ENCODE data around the gene EXOC1. TPM values are rescaled to one million over a fixed set of nuclear protein-coding genes. Genes with fewer than 3 reads are reported as not detected.

Gene EXOC1
- total and polyA plus RNA-seq, 12 donors, result 13.1 to 26.3 (median 21.5) TPM

DNA sequence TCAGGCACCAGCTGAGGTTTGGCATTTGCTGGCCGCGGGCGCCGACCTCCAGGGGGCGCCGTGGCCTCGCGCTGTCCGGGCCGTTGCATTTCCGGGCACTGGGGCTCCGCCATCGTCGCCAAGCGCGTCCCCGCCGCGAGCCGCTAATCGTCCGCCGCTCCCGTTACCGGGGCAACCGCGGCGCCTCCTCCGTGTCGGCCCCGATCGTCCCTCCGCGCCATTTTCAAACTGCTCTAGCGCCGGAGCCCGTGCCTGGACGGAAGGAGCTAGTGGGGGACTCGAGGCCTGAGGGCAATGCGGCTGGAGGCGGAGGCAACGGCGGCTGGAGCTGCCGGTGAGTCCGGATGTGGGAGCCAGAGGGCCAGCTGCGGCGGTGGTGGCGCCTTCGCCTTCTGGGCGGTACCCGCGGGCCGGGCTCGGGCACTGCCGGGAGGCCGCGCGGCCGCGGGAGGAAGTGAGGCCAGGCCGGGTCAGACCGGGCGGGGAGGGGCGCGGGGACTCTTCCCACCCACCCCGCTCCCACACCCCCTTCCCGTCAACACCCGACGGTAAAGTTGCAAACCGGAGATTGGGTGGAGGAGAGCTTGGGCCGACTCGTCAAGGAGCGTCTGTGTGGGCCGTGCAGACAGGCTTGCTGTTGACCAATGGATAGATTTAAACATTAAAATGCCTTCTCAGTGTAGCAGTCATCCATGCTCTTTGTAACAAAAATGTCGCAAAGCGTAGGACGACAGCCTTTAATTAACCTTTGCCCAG, 95.5 kb downstream of the EXOC1 start, which contains the start of gene CEP135:
TSS of gene CEP135 (plus strand) at position 220 of the 756 bp plus-strand sequence. CDS start 3,186 bp downstream, outside the sequence.
- peaks cover 0 to 40% (median 16%) of the 10 kb centered on the region in 9 donors for H3K4me1 ChIP-seq
- peak within 1 kb of the TSS; percentile 61 to 92 (median 80) for H3K4me3 ChIP-seq
- ATAC-seq (peak; percentile 97 to 99 (median 98)), DNase-seq (peak; percentile 94 to 96)
- 0 to 1% methylated on average over 75 to 77 of the region's 77 CpGs for WGBS, 2 donors
- TF ChIP-seq, protein P1, sequence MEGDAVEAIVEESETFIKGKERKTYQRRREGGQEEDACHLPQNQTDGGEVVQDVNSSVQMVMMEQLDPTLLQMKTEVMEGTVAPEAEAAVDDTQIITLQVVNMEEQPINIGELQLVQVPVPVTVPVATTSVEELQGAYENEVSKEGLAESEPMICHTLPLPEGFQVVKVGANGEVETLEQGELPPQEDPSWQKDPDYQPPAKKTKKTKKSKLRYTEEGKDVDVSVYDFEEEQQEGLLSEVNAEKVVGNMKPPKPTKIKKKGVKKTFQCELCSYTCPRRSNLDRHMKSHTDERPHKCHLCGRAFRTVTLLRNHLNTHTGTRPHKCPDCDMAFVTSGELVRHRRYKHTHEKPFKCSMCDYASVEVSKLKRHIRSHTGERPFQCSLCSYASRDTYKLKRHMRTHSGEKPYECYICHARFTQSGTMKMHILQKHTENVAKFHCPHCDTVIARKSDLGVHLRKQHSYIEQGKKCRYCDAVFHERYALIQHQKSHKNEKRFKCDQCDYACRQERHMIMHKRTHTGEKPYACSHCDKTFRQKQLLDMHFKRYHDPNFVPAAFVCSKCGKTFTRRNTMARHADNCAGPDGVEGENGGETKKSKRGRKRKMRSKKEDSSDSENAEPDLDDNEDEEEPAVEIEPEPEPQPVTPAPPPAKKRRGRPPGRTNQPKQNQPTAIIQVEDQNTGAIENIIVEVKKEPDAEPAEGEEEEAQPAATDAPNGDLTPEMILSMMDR (IDR thresholded peaks at IDR 0.05), result peak in 8 of 9 donors; percentile 95 to 99 (median 97)
- peaks cover 0 to 6% (median 0%) of the 10 kb centered on the region in 11 donors for H3K9me3 ChIP-seq
- peak within 1 kb of the TSS; percentile 78 to 98 (median 93) for H3K27ac ChIP-seq
- H3K36me3 ChIP-seq, result peaks cover 0 to 19% (median 0%) of the 10 kb centered on the region in 9 donors
- H3K27me3 ChIP-seq, result no peaks in the 10 kb centered on the region
- intact Hi-C loops (cut with DNase I), result loop anchor here (1.0 to 10.0 kb wide), 6 partner anchors 42 to 356 kb away; partner anchors contain the start of gene EXOC1 (in 1 of the 10)

DNA sequence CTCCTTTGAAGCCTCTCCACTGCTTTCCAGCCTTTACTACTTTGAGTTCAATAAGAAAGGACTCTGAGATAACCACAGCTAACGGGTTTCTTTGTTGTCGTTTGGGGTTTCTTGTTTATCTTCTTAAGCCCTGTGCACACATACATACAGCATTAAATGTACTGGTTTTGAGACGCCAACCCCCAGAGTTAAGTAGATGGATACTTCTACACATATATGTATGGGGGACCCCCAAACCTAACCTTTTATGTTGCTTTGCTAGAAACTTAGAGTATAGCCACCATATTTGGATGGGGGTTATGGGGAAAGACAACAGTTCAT, 96.0 kb downstream of the EXOC1 start:
- H3K36me3 ChIP-seq, result peaks cover 0 to 25% (median 0%) of the 10 kb centered on the region in 9 donors
- DNase-seq, result no peak

DNA sequence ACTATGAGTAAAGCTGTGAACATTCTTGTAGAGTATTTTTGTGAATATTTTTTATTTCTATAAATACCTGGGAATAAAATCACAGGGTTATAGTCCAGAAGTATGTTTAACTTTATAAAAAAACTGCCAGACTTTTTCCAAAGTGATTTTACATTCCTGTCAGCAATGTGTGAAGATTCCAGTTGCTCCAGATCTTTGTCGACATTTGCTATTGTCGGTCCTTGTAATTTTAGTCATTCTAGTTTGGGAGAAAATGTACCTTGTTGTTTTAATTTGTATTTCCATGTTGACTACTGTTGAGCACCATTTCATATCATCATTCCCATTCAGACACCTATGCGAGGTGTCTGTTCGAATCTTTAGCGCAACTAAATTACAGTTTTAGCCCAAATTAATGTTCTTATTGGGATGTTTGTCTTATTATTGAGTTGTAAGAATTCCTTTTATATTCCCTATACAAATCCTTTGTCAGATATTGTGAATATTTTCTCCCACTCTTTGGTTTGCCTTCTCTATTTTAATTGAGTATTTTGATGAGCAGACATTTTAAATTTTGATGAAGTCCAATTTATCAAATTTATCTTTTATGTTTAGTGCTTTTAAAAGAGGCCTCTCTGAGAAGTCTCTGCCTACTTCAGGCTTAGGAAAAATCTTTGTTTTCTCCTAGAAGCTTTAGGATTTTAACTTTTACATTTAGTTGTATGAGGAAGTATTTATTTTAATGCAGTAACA, 97.9 kb downstream of the EXOC1 start:
- peaks cover 0 to 40% (median 16%) of the 10 kb centered on the region in 9 donors for H3K4me1 ChIP-seq
- no peak for DNase-seq
- H3K9me3 ChIP-seq, result no peaks in the 10 kb centered on the region
- H3K27ac ChIP-seq, result no peak overlapping the region
- H3K27me3 ChIP-seq, result no peaks in the 10 kb centered on the region
- peaks cover 0 to 44% (median 0%) of the 10 kb centered on the region in 9 donors for H3K36me3 ChIP-seq
- H3K4me3 ChIP-seq, result no peak overlapping the region
- intact Hi-C loops (cut with DNase I), result no loop called here
- 99 to 100% methylated on average over 5 of the region's 5 CpGs for WGBS, 2 donors
- TF ChIP-seq, protein P1 (IDR thresholded peaks at IDR 0.05), result no peak
- ATAC-seq, result no peak

More for the DNA sequence above, 96.0 kb downstream of the EXOC1 start:
- peak overlapping the region; percentile 78 to 98 (median 93) for H3K27ac ChIP-seq
- peaks cover 0 to under 1% (median 0%) of the 10 kb centered on the region in 11 donors for H3K9me3 ChIP-seq
- TF ChIP-seq, protein P1 (IDR thresholded peaks at IDR 0.05), result no peak
- peaks cover 0 to 40% (median 16%) of the 10 kb centered on the region in 9 donors for H3K4me1 ChIP-seq
- no peaks in the 10 kb centered on the region for H3K27me3 ChIP-seq
- 2 to 3% methylated on average over 3 of the region's 3 CpGs for WGBS, 2 donors
- H3K4me3 ChIP-seq, result peak overlapping the region; percentile 61 to 92 (median 80)
- intact Hi-C loops (cut with DNase I), result loop anchor here in 9 of 10 donors (2.0 to 10.0 kb wide), 4 partner anchors 42 to 355 kb away; no protein-coding TSS in a partner anchor
- no peak for ATAC-seq

Other genes starting within 250 kb of the EXOC1 start
- gene NMU, start 217.3 kb upstream of the EXOC1 start, total RNA-seq, result not detected
- not detected for gene NMU, start 217.3 kb upstream of the EXOC1 start, polyA plus RNA-seq
- gene EXOC1L, start 33.9 kb upstream of the EXOC1 start, total RNA-seq, result not detected
- under 1 TPM in 1 of 2 donors, not detected in 1; 0.12 TPM for gene EXOC1L, start 33.9 kb upstream of the EXOC1 start, polyA plus RNA-seq
- 1 to 10 TPM; 2.1 to 4.0 (median 2.5) TPM for gene CEP135, start 95.3 kb downstream of the EXOC1 start, total RNA-seq
- 1 to 10 TPM in 1 of 2 donors, under 1 TPM in 1; 0.90 to 2.3 TPM for gene CEP135, start 95.3 kb downstream of the EXOC1 start, polyA plus RNA-seq

Measured in heart right ventricle (tissue), 16 donors.